GM18861 (cell line): ENCODE measurements around the gene SPTBN1.

ENCODE experiments used
- ATAC-seq: cut with Tn5 transposase; IDR thresholded peaks from one replicate; pipeline ENCODE4 v1.9.1; 2021; ENCODE audit not compliant: unreplicated experiment

Gene SPTBN1

GRCh38 chr2:54644236-54644635, 188.1 kb downstream of the SPTBN1 start:
- ATAC-seq = no peak

- ATAC-seq = no peak
Measured at GRCh38 chr2:54646170-54646927, 190.2 kb downstream of the SPTBN1 start.

- no peak for ATAC-seq
Measured at GRCh38 chr2:54648256-54648655, 192.1 kb downstream of the SPTBN1 start.

GRCh38 chr2:54649191-54649590, 193.1 kb downstream of the SPTBN1 start:
- no peak for ATAC-seq

GRCh38 chr2:54649633-54650032, 193.5 kb downstream of the SPTBN1 start:
- ATAC-seq = no peak

GRCh38 chr2:54650612-54651011, 194.5 kb downstream of the SPTBN1 start:
- ATAC-seq = no peak

GRCh38 chr2:54651291-54651690, 195.2 kb downstream of the SPTBN1 start:
- no peak for ATAC-seq

GRCh38 chr2:54652540-54652939, 196.4 kb downstream of the SPTBN1 start:
- peak; percentile 94 for ATAC-seq

- no peak for ATAC-seq
Measured at GRCh38 chr2:54653572-54654204, 197.6 kb downstream of the SPTBN1 start.

GRCh38 chr2:54655046-54655809, 199.1 kb downstream of the SPTBN1 start:
- ATAC-seq = no peak

- no peak for ATAC-seq
Measured at GRCh38 chr2:54656863-54657262, 200.7 kb downstream of the SPTBN1 start.

- peak; percentile 41 for ATAC-seq
Measured at GRCh38 chr2:54657664-54658083, 201.5 kb downstream of the SPTBN1 start.

GRCh38 chr2:54658564-54659071, 202.5 kb downstream of the SPTBN1 start:
- ATAC-seq = no peak

GRCh38 chr2:54659527-54659926, 203.4 kb downstream of the SPTBN1 start:
- ATAC-seq = no peak

GRCh38 chr2:54660752-54661151, 204.6 kb downstream of the SPTBN1 start:
- ATAC-seq = no peak

GRCh38 chr2:54663424-54664030, 207.4 kb downstream of the SPTBN1 start:
- no peak for ATAC-seq

- ATAC-seq = no peak
Measured at GRCh38 chr2:54664238-54664786, 208.2 kb downstream of the SPTBN1 start.

GRCh38 chr2:54665436-54665856, 209.3 kb downstream of the SPTBN1 start:
- no peak for ATAC-seq

- ATAC-seq = no peak
Measured at GRCh38 chr2:54666131-54666633, 210.1 kb downstream of the SPTBN1 start.

GRCh38 chr2:54666634-54667265, 210.6 kb downstream of the SPTBN1 start:
- ATAC-seq = no peak
